Placental epithelial cell (primary cell): ENCODE results near the gene MOB3C. TPM values are rescaled to one million over a fixed set of nuclear protein-coding genes. Genes with fewer than 3 reads are reported as not detected.

Source experiments
- total RNA-seq: library from RNA; depleted of rRNA; stranded (reverse); fragments of >200 nt; gene quantifications from 2 replicates; pipeline ENCODE4 v1.2.3, GENCODE V29; 2012

MOB3C gene
- 10.2 and 10.7 TPM in 2 replicates for total RNA-seq

GRCh38 chr1:46616277-46617107 is at the start of gene MOB3C:
Gene MOB3C (minus strand): TSS chr1:46616811. CDS start chr1:46613321, 3,490 bp downstream.

GRCh38 chr1:46603858-46604549 is 12.6 kb downstream of the MOB3C start, which contains the start of gene MKNK1:
Gene MKNK1 (minus strand): TSS chr1:46604268. CDS start chr1:46583327, 20,941 bp downstream.

Other genes starting within 250 kb of the MOB3C start
- gene FAAH, start 222.5 kb downstream of the MOB3C start, total RNA-seq, result 10.5 and 15.3 TPM in 2 replicates
- gene DMBX1, start 127.0 kb downstream of the MOB3C start, total RNA-seq, result not detected in 2 replicates
- gene KNCN, start 65.2 kb downstream of the MOB3C start, total RNA-seq, result not detected in 2 replicates
- gene MKNK1, start 12.5 kb downstream of the MOB3C start, total RNA-seq, result 17.3 and 17.8 TPM in 2 replicates
- gene ATPAF1, start 51.6 kb upstream of the MOB3C start, total RNA-seq, result 34.2 and 42.7 TPM in 2 replicates
- gene TEX38, start 55.0 kb upstream of the MOB3C start, total RNA-seq, result not detected in 2 replicates
- gene EFCAB14, start 102.3 kb upstream of the MOB3C start, total RNA-seq, result 65.6 and 78.6 TPM in 2 replicates
- gene CYP4B1, start 182.2 kb upstream of the MOB3C start, total RNA-seq, result 1.6 and 2.5 TPM in 2 replicates